Ovary (tissue), 3 donors: ENCODE results near the gene GALNT17.

Experiments
- CTCF ChIP-seq, 3 donors: fragments of 450-650 bp in 2 of 3; fragments of 200-600 bp in 1 of 3; IDR thresholded peaks; one replicate each; pipeline versions ENCODE4 v1.5.1 to v1.8.0; 2016 to 2022; ENCODE audit warnings: antibody characterized with exemption in 3 of 3, mild to moderate bottlenecking in 1 of 3
- POLR2A ChIP-seq: fragments of 450-650 bp; IDR thresholded peaks from one replicate; pipeline ENCODE4 v1.6.1; 2017; ENCODE audit warnings: antibody characterized with exemption, mild to moderate bottlenecking, moderate library complexity
- donor health status: DM: no; HTN: no; CAD: no.

- TF ChIP-seq POLR2A (no peak), CTCF (IDR thresholded peaks at IDR 0.05) (no peak)
These were observed 11.8 kb upstream of the GALNT17 start for GRCh38 chr7:71120096-71120495.
